SH-SY5Y (cell line): ENCODE measurements around the gene TMEM123.

Experiments used
- GATA2 ChIP-seq: IDR thresholded peaks from 2 replicates; pipeline ENCODE4 v1.6.1; 2011; ENCODE audit warnings: mild to moderate bottlenecking, low read depth, low read length
- GATA3 ChIP-seq: IDR thresholded peaks from 2 replicates; pipeline ENCODE4 v1.6.1; 2011; ENCODE audit warnings: low read depth, mild to moderate bottlenecking, low read length, moderate library complexity

- TF ChIP-seq GATA2, result no peak
- no peak for TF ChIP-seq GATA3
Observed at GRCh38 chr11:102451041-102451680, 1.4 kb downstream of the TMEM123 start.
